DND-41 (cell line): ENCODE results near the gene MRNIP.

Experiments
- ATAC-seq: fragments of 200-7000 bp; cut with Tn5 transposase; 3 replicates; pipeline ENCODE4 v1.9.1; 2021; ENCODE audit warnings: low read depth; ENCODE audit not compliant: insufficient read depth
- DNase-seq: peaks from one replicate; pipeline ENCODE4 v3.0.0-alpha.2; 2020
- H2AFZ ChIP-seq: 2 replicates; pipeline ENCODE4 v1.6.0; 2012; ENCODE audit warnings: low read depth, low read length
- H3K27ac ChIP-seq: 2 replicates; pipeline ENCODE4 v1.5.1; 2012; ENCODE audit warnings: low read length, inconsistent platforms
- H3K27me3 ChIP-seq: fragments of 200-600 bp; sonication (generic); 2 replicates; pipeline ENCODE4 v1.6.0; 2012; ENCODE audit warnings: low read length, mild to moderate bottlenecking, inconsistent platforms; ENCODE audit not compliant: insufficient read depth, poor library complexity
- H3K36me3 ChIP-seq: 2 replicates; pipeline ENCODE4 v1.5.1; 2012; ENCODE audit warnings: low read length, inconsistent platforms; ENCODE audit not compliant: insufficient read depth
- H3K4me1 ChIP-seq: 2 replicates; pipeline ENCODE4 v1.5.1; 2012; ENCODE audit warnings: mild to moderate bottlenecking, low read length; ENCODE audit not compliant: insufficient read depth
- H3K4me2 ChIP-seq: 2 replicates; pipeline ENCODE4 v1.6.0; 2012; ENCODE audit warnings: mild to moderate bottlenecking, moderate library complexity, low read length, inconsistent platforms; ENCODE audit not compliant: insufficient read depth
- H3K4me3 ChIP-seq, 2 experiments: fragments of 200-600 bp in 1 of 2; shearing (Covaris generic) in 1 of 2; 2 replicates each; pipeline ENCODE4 v1.5.1; 2012 to 2016; ENCODE audit warnings: inconsistent platforms in 2 of 2, low read length in 2 of 2, mild to moderate bottlenecking in 2 of 2, low read depth in 1 of 2, moderate library complexity in 1 of 2
- H3K79me2 ChIP-seq: 2 replicates; pipeline ENCODE4 v1.6.0; 2012; ENCODE audit warnings: low read length, inconsistent platforms; ENCODE audit not compliant: insufficient read depth
- H3K9ac ChIP-seq: 2 replicates; pipeline ENCODE4 v1.6.0; 2012; ENCODE audit warnings: low read depth, mild to moderate bottlenecking, inconsistent platforms, low read length, moderate library complexity
- H3K9me3 ChIP-seq: 2 replicates; pipeline ENCODE4 v1.5.1; 2012; ENCODE audit warnings: low read length, moderate library complexity, mild to moderate bottlenecking, inconsistent platforms; ENCODE audit not compliant: insufficient read depth, severe bottlenecking
- H4K20me1 ChIP-seq: 2 replicates; pipeline ENCODE4 v1.6.0; 2012; ENCODE audit warnings: low read length; ENCODE audit not compliant: insufficient read depth
- CTCF ChIP-seq: IDR thresholded peaks from 2 replicates; pipeline ENCODE4 v1.5.1; 2012; ENCODE audit warnings: borderline replicate concordance, low read length, moderate library complexity, mild to moderate bottlenecking; ENCODE audit not compliant: poor library complexity, severe bottlenecking; ENCODE audit errors: extremely low read depth
- EZH2 ChIP-seq: IDR thresholded peaks from 3 replicates; pipeline ENCODE4 v1.6.1; 2012; ENCODE audit warnings: borderline replicate concordance, low read depth, mild to moderate bottlenecking, moderate library complexity, low read length, inconsistent platforms; ENCODE audit not compliant: severe bottlenecking

The MRNIP gene

GRCh38 chr5:179870403-179870903 lies 11.8 kb upstream of the MRNIP start:
- Histone ChIP-seq H3K79me2 (no peaks in the 10 kb centered on the region), H3K36me3 (peaks cover 89% of the 10 kb centered on the region), H3K27me3 (no peaks in the 10 kb centered on the region), H3K4me2 (no peak overlapping the region), H3K27ac (no peak overlapping the region), H3K9me3 (no peaks in the 10 kb centered on the region), H3K4me3 (no peak overlapping the region), H2AFZ (no peak overlapping the region), H3K9ac (no peak overlapping the region), H3K4me1 (no peaks in the 10 kb centered on the region), H4K20me1 (peaks cover 4% of the 10 kb centered on the region; the same call in 1 of the 2 replicates)
- TF ChIP-seq CTCF (no peak), EZH2 (no peak)
- DNase-seq = no peak
- ATAC-seq = no peak

GRCh38 chr5:179869641-179870402 lies 11.2 kb upstream of the MRNIP start:
- peaks cover 4% of the 10 kb centered on the region; the same call in 1 of the 2 replicates for H4K20me1 ChIP-seq
- H3K27me3 ChIP-seq = no peaks in the 10 kb centered on the region
- no peaks in the 10 kb centered on the region for H3K4me1 ChIP-seq
- no peaks in the 10 kb centered on the region for H3K79me2 ChIP-seq
- H3K27ac ChIP-seq = no peak overlapping the region
- H2AFZ ChIP-seq = no peak overlapping the region
- no peak overlapping the region for H3K9ac ChIP-seq
- no peak for ATAC-seq
- no peaks in the 10 kb centered on the region for H3K9me3 ChIP-seq
- no peak for DNase-seq
- no peak overlapping the region for H3K4me2 ChIP-seq
- H3K36me3 ChIP-seq = peaks cover 89% of the 10 kb centered on the region
- no peak overlapping the region for H3K4me3 ChIP-seq
- TF ChIP-seq EZH2 (no peak), CTCF (no peak)

- H3K79me2 ChIP-seq = no peaks in the 10 kb centered on the region
- H3K4me2 ChIP-seq = no peak overlapping the region
- no peaks in the 10 kb centered on the region for H3K27me3 ChIP-seq
- no peak overlapping the region for H2AFZ ChIP-seq
- TF ChIP-seq EZH2 (no peak), CTCF (no peak)
- DNase-seq (no peak), ATAC-seq (no peak)
- H4K20me1 ChIP-seq = no peaks in the 10 kb centered on the region
- H3K36me3 ChIP-seq = peaks cover 88% of the 10 kb centered on the region
- no peaks in the 10 kb centered on the region for H3K4me1 ChIP-seq
- no peak overlapping the region for H3K4me3 ChIP-seq
- no peaks in the 10 kb centered on the region for H3K9me3 ChIP-seq
- no peak overlapping the region for H3K27ac ChIP-seq
- H3K9ac ChIP-seq = no peak overlapping the region
Measured at GRCh38 chr5:179869101-179869500, 10.5 kb upstream of the MRNIP start.
